Occipital lobe (tissue), 2 donors: ENCODE data around the gene ACYP1. TPM values are rescaled to one million over a fixed set of nuclear protein-coding genes. Genes with fewer than 3 reads are reported as not detected.

ENCODE experiments used
- DNase-seq: peaks from one replicate; lab custom pipeline; 2025; lab: John Stamatoyannopoulos, UW
- total RNA-seq: library from RNA; depleted of rRNA; stranded (reverse); fragments of >200 nt; gene quantifications from one replicate; pipeline ENCODE4 v1.2.3, GENCODE V29; 2014

ACYP1 gene
- 16.2 TPM for total RNA-seq

DNA sequence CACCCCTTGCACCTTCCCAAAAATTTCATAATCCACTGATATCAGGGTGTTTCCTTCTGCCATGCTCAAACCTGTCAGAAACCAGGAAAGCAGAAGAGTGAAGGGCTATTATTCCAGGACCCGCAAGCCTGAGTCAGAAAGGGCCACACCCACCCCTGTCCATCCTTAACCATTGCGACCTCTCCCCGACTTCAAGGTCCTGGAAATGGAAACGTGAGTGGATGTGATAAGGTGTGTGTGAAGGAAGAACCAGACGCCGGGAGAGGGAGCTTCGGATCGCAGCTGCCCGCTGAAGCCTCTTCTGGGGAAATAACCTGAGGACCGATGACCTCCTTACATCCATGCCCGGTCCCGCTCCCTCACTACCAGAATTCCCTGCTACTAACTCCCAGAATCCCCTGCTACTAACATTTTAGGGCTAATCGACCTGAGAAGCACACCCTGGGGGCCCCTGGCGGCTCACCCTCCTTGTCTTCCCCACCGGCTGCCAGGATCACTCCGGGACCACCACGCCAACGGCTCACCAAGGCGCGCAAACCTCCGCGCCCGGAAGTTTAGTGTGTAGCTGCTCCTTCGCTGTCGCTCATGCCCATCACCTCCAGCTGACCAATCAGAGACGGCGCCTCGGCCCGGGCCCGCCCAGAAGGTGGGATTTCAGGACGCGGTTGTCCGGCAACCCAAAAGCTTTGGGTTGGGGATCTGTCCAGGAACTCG, at the start of gene ACYP1:
Gene ACYP1, minus strand, starts transcription at position 534 of the 714 bp plus-strand sequence. Its CDS starts 471 bp downstream, at position 63.
- DNase-seq, result peak; percentile 91

DNA sequence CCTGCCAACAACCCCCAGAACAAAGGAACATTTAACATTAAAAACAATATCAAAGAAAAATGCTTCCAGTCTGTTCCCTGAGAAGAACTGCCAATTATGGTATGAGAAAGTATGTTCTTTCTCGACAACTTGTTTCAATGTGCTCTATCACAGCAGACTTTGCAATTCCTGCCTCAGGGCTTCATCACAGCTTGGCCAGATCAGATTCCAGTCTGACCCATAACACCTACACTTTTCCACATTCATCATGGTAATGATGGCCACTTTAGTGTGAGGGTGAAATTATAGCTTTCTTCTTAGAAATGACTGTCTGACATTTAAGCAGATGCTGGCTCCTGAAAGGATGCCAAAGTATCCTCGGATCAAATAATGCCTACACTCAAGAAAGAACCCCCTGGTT, 46.1 kb upstream of the ACYP1 start:
- no peak for DNase-seq

DNA sequence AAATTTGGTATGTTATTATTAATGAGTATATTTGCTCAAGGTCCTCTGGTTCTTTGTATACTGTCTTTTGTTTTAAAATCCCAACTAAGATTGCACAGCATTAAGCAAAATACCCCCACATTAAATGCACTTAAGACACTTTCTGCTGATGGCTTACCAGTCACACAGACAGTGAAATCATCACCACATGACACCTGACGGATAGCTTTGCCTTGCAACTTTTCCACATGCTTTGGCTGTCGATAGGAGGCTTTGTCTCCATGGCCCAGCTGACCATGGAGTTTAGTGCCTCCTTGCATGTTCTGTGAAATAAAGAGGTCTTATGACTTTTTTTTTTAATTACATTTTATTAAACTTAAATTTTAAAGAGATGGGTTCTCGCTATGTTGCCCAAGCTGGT, 43.4 kb upstream of the ACYP1 start:
- no peak for DNase-seq

DNA sequence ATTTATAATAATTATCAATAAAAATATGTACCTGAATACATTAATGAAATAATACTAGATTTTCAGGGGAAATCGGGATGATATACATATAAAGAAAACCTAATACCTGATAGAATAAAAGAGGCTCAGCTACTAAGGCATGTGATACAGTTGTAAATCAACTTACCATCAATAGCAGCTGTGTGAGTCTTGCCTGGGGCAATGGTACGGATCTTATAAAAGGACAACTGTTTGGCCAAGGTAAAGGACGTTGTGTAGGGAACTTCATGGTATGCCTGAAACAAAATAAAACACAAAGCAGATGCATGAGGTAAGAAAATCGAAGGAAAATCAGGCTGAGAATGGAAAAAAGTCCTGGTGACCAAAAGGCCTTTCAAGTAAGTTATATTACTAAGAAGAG, 37.7 kb upstream of the ACYP1 start:
- DNase-seq, result no peak

- DNase-seq, result no peak
Measured at GRCh38 chr14:75098682-75099081, 34.9 kb upstream of the ACYP1 start.

- no peak for DNase-seq
Measured at GRCh38 chr14:75098212-75098611, 34.4 kb upstream of the ACYP1 start.

DNA sequence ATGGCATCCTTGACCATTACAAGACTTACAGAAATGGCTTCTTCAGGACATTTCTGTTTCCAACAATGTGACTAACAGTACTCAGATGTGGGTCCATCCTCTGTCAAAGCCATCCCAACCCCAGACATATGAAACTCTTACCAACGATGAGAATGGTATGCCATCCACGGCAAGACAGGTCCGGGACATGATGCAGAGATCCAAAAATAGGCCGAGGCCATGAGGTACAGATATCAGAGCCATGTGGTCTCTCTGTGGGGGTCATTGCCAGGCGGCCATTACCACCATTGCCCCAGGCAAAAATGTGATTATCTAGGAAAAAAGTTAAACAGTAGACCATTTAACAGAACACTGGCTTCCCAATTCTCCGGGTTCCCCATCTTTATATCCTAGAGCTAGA, 33.1 kb upstream of the ACYP1 start:
- DNase-seq, result no peak

- DNase-seq, result no peak
Measured at GRCh38 chr14:75095690-75096089, 31.9 kb upstream of the ACYP1 start.

- no peak for DNase-seq
Measured at GRCh38 chr14:75094896-75095295, 31.1 kb upstream of the ACYP1 start.

DNA sequence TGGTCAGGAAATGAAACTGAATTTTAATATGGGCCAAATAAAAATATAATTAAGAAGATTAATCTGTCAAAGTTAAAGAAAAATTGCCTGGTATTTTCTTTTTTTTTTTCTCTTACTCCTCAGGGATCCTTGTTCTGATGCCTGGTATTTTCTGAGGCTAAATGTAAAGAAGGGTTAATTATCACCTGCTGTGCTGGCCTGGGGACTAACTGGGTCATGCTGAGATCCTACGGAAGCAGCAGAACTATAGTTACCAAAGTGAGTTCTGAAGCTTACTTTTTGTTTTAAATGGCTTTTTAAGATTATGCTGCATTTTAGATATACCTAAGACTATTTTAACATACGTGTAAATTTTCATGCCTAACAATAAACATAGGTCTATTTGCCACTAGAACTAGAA, 28.9 kb upstream of the ACYP1 start:
- DNase-seq, result no peak

DNA sequence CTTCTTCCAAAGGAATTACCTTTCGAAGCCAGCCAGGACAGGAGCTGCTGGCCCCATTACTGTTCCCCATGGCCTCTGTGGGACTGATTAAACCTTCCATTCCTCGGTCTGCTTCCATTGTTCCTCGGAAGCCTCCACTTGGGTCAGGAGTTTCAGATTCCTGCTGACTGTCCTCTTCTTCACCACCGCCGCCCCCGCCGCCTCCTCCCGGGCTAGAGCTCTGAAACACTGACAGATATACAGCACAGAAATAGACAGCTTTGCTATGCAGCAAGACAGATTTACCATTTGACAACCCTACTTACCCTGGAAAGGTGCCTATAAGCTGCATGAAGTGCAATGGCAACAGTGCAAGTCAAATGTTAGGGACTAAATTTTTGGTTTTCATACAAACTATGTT, 27.4 kb upstream of the ACYP1 start:
- DNase-seq, result no peak

DNA sequence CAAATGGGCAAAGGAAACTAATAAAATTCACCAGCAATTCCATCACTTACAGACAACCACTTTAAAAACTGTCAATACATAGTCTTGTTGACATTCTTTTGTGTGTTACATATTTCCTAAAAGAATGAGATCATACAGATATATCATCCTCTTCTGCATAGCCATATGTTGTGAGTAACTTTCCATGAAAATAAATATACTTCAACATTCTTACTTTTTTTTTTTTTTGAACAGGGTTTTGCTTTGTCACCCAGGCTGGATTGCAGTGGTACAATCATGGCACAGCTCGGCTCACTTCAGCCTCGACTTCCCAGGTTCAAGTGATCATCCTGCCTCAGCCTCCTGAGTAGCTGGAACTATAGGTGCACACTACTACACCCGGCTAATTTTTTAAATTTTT, 26.5 kb upstream of the ACYP1 start:
- no peak for DNase-seq

GRCh38 chr14:75088566-75089373, 24.9 kb upstream of the ACYP1 start:
- DNase-seq, result no peak

DNA sequence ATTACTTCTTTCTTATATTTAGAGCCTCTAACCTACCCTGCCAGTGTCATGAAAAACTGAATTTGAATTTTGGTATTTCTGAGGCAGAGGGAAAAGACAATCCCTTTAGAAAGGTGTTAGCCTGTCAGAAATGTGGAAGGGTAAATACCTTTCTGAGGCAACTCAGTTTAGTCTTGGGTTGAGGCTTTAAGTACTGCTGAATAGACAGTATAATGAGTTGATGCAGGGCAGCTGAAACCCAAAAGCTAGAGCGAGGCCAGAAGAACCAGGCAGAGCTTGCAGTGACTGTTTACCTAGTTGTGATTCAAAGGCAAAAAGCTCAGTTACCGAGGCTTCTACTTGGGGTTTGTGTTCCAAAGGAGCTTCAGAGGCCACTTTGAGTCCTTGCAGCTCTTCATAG, 24.3 kb upstream of the ACYP1 start:
- no peak for DNase-seq

DNA sequence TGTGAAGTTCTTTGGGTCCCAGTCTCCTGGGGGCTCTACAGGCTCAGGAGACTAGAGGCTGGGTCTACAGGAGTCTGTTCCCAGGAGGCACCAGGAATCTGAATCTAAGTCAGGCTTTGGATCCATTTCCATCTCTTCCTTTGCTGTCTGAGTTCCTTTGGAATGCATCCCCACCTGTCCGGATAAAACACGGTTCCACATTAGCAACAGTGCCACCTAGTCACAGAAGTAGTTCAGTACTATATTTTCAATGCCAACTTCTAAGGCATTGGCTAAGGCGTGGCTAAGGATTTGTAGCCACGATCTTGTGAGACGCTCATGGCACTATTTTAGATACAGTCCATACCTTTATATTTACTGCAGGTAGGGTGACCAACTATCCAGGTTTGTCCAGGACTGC, 20.7 kb upstream of the ACYP1 start:
- DNase-seq, result no peak

DNA sequence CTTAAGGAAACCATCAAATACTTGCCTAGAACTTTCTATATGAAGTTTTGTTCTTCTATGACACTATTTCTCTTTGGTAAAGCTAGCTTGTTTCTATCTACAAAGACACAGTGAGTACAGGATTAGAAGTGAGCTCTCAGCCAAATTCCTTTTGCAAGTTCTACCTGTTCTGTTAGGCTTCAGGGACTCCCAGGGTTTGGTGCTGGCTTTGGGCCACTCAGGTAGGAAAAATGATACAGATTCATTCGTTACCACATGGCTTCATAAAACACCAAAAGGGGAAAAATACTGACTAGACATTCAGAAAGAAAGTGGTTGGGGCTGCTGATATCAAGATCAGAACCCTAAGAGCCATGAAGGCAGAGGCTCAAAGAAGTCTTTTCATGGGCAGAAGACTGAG, 19.4 kb upstream of the ACYP1 start:
- no peak for DNase-seq

GRCh38 chr14:75081660-75082229, 17.9 kb upstream of the ACYP1 start:
- no peak for DNase-seq

DNA sequence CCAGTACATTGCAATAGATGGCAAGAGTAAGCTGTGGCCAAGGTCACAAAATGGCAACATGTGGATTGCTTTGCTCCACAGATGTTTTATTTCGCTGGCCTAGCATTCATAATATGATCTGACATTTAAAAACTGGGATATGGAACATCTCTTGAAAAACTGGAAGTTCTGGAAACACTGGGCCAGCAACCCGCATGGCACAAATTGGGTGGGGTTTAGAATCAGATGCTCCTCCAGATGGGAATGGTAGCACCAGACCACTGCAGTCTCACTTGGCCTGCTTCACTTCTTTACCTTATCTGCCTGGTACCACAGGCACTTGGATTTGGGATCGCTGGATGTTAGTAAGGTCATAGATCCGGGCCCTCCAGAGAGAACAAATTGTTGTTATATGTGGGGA, 15.7 kb upstream of the ACYP1 start:
- DNase-seq, result no peak

DNA sequence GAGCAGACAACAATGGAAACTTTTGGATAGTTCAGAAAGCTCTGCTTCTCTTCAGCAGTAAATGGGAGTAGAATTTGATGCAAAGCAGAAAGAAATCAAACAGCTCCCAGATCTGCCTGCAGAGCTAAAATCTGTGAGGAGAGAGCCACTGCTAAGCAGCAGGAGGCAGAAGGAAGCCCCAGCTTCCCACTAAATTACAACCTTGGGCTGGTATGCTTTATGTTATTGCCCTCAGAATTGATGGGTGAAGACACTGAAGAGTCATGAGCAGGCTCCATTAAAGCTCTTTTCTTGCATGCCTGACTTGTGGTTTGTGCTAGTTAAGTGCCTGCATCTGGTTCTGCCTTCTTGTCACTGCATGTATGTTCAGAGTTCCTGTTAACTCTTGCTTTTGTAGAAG, 14.0 kb upstream of the ACYP1 start:
- no peak for DNase-seq

- DNase-seq, result no peak
Measured at GRCh38 chr14:75070383-75070782, 6.6 kb upstream of the ACYP1 start.

DNA sequence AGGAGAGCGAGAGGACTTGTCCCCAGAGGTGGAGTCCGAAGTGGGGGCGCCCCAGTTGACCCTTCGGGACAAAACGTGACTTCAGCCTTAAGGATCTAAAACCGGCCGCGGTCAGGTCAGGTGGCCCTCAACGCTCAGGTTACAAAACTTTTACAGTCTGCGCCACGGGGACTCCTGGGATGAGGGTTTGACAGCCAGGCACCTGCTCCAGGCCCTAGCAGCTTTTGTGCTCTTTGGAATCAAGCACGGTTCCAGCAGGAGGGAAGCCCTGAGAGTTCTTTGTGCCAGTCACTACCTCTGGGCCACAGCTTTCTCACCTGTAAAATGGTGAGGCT, 6.0 kb upstream of the ACYP1 start:
- no peak for DNase-seq

DNA sequence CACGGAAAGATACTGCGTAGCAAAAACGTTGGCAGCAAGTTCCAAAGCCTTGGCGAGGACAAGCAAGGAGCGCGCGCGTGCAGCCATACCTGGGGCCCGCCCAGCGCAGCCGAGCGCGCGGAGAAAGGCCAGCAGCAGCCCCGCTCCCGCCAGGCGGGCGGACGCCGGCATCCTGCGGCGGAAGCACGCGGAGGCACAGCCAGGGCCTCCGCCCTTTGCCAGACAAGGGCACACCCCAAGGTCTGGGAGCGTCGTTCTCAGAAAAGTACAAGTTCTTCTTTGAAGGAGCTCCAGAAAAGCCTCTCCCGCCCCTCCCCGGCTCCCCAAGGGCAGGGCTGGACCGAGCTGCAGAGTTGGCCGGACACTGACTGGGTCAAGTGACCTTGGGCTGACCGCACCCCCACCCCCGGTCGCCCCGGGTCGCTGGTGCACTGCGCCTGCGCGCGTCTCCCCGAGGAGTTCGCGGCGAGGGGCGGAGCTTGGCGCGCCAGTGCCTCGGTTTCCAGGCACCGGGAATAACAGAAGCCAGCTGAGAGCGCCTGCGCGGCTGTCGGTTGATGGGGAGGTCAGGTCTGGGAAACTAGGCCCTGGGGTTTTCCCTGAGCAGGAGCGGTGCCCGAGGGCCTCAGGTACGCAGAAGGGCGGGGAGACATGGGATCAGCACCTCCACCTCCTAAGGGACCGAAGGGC, 5.4 kb upstream of the ACYP1 start, which contains the start of gene ZC2HC1C:
Gene ZC2HC1C, plus strand, starts transcription at position 521 of the 690 bp plus-strand sequence. CDS start 933 bp downstream, outside the sequence.
- peak; percentile 93 for DNase-seq
